NCI-H2196 (cell line): ENCODE measurements around the gene MBTPS2.
"Not testable (repeated sequence)": the region's sequence is repeated elsewhere in the genome, so short reads cannot be mapped to it uniquely, and the experiment has no call there.

Experiments
- DNase-seq: peaks from one replicate; lab custom pipeline; 2025; ENCODE audit not compliant: unreplicated experiment; lab: John Stamatoyannopoulos, UW

The MBTPS2 gene

DNA sequence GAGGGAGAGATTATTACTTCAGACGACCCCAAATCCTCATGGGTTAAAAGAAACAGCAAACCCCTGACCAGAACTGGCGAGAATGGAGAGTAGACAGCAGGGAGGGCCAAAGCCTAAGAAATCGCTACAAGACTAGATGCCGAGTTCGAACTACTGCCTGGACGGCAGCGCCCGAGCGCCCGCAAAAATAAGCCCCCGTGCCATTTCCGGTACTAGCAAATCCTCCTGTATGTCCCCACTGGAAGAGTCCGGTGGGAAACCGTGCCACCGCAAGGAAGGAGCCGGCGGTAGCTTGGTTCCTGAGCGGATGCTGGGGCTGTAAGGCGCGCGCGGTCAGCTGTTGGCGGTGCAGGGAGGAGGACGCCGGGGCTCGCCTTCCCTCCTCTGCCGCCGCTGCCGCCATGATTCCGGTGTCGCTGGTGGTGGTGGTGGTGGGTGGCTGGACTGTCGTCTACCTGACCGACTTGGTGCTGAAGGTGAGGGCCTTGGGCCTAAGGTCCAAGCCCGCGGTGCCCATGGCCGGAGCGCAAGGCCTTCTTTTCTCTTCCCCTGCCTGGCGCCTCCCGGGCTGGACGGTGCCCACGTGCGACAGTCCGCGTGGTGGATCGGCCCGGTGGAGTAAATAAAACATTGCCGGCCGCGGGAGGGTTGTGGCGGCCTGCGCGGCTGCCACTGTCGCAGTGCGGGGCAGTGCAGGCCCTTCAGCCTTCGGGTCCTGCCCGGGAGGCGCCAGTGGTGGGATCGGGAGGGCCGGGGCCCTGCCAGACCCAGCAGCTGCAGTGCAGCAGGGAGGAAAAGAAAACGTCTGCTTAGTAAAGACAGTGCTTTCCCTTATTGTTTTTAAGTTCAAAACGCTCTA is at the start of gene MBTPS2:
MBTPS2 (plus strand) TSS at position 284 of the 859 bp plus-strand sequence; CDS start at position 402, 118 bp downstream.
- DNase-seq, result peak; percentile 68

DNA sequence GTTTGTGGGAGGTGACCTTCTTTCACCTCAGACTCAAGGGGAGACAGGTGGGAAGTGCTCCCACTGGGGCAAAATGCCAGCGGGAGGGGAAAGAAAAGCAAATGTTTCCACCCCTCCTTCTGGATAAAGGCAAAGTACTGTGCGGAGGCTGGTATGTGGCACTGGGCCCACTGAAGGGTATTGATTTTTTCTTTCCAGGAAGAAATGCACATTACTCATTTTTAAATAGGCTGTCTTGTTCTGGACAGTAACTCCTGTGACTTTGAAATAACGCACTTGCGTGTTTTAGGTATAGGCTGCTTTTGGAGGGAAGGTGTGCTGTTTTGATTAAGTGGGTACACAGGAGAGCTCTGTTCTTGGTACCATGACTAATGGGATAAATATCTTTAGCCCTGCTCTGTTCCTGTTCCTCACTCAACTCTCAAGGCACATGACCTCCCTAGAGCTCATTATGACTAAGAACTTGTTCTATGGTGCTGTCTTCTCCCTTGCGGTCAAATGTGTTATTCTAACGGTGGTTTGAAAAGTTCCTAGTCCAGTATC is 40.7 kb upstream of the MBTPS2 start:
- no peak for DNase-seq

DNA sequence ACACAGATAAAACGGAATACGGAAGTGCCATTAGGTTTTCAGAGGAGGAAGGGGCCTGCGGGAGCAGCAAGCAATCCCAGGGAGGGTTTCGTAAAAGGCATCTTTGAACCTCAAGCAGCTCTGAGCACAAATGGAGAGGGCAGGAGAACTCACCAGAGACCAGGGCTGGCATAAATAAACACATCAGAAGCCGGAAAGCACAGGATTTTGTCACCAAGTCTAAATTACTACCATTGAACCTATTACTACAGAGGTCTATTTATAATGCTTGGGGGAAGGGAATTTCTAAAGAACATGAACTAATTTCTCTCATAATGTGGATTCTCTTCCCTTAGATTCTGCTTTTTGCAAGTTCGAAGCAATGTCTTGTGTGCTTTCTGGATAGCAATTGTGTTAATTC is 39.6 kb upstream of the MBTPS2 start:
- no peak for DNase-seq

DNA sequence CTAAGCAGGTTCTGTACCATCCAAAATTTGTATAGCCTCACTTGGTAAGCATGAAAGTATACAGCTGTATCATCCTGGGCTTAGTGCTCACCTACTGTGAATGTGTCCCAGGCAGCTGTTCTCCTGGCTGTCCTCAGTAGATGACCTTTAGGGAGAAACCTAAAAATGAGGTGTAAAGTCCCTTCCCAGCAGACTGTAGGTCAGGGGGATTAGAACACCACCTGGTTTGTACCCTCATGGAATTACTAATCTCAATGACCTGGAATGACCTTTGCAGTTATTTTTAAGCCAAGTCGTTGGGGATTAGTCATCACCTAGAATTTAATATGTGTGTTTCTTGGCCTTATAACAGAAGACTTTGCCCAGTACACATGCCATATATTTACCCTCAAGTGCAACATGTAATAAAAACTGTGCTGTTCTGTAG is 39.1 kb upstream of the MBTPS2 start:
- no peak for DNase-seq

DNA sequence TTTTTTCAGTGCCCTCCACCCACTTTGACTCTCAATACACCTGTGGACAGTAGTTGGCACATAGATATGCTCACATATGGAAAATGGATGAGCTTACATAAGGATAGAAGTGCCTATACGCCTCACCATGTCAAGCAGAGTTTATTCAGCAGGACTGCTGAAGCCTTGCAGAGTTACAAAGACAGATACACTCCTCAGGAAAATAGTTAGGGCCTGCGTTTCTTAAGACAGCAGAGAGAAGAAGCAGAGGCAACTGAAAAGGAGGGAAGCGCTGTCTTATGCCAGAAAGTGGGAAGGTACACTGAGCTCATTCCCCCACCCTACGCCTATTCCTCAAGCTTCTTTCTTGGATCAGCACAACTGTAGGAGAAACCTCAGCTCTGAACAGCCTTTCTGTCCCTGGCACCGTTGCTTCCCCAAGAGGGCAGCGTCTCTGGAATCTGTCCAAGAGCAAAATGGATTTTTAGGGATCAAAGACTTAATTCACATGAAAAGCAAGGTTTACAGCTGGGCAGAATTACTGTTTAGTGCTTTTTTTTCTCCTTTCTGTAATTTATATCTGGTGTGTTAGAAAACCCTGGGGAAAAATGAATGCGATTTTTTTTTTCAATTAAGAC is 37.3 kb upstream of the MBTPS2 start:
- no peak for DNase-seq

DNA sequence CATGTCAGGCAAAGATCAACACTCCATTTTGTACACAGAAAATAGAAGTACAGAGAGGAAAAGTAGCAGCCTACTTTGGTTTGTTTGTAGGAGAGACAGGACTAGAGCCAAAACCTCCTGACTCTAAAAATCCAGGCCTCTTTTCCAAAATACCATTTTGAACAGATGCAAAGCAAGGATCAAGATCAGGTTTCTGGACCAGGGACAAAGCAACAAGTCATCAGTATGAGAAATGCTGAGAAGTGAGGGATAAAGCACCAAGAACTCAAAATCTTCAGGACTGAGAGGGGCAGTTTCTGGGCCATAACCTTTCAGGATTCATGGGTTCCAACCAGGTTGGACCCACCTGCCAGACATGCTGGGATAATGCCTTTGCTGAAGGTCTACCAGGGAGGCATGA is 36.6 kb upstream of the MBTPS2 start:
- DNase-seq, result no peak

DNA sequence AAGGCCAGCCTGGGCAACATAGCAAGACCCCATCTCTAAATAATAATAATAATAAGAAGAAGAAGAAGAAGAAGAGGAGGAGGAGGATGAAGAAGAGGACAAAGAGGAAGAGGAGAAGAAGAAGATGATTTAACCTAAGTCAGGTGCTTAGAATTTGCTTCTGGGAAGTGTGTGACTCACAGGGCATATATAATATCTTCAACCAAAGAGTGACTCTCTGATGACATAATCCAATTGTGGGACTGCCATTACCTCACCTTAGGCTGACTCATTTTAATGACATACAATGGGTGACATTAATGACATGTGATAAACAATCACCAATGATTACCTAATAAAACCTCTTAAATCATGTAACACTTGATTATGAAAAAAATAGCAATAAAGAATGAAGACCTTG is 32.7 kb upstream of the MBTPS2 start:
- DNase-seq, result no peak

DNA sequence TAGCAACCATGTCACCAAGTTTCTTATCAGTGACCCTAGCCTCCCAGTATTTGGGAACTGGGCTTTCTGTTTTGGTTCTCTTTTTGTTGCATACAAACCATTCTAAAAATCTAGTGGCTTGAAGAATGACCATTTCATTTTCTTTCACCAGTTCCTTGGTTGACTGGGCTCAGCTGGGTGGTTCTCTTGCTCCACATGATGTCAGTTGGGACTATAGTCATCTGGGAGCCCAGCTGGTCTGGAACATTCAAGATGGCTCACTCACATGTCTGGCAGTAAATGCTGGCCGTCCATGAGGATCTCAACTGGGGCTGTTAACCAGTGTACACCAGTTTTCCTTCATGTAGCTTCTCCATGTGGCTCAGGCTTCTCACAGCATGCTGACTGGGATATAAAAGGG is 27.6 kb upstream of the MBTPS2 start:
- no peak for DNase-seq

DNA sequence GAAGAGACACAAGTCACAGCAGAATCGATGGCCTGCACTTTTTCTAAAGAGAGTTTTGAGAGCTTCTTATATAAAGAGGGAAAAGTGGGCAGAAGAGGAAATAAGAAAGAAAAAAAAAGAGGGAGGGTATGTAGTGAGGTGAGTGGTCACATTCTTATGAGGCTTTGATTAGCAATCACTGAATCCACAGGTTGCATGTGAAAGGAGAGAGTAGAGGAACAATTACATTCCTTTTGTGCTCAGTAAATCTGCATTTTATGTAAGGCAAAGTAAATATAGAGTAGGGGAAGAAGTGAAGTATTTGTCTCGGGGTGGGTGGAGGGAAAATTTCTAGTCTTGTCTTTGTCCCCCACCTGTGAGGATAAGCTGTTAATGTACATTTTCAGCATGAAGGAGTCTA is 26.8 kb upstream of the MBTPS2 start:
- DNase-seq, result no peak

DNA sequence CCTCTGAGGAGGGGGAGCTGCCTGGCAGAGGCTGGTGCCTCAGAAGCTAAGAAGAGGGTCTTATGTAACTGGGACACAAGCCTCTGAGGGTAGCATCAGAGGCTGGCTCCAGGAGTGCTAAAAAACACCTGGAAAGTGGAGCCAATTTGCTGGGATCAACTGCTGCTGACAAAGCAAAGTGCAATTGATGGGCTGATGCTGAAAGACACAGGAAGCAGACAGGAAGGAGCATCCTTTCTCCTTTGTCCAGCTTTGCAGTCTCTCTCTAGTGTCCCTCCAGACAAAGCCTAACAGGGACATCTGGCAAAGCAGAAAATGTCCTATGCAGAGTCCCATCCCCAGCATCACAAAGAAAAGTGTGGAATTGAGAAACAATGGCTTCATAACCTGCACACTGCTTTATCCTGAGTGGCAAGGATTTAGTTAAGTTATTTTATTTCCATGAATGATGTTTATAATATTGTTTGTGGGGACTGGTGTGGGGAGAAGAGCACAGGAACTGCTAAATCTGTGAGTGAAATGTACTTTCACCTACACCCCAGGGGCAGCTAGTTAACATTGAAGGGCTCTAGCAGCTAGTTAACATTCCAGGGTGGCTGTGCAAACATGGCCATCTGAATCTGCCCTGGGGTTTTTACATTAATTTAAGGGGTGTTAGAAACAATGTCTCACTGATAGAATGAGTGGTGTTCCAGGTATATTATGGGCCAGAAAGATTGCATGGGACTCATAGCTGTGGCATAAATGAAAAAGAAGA is 25.6 kb upstream of the MBTPS2 start:
- DNase-seq, result no peak

DNA sequence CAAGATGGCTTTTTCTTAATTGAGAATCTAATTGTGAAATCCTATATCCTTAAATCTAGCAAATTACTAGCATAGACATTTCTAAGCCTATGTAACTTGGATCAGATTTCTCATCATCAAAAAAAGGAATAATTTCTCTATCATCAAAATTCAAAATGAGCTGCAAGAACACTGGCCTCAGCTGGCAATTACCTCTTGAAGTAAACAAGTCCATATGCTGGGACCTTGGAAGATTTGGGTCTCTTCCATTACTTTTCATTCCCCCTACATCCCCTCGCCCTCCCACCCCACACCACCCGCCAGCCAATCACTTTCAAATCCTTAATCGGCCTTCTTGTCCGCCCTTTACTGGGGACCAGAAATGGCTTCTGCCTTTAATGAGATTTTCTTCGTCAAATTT is 23.3 kb upstream of the MBTPS2 start:
- no peak for DNase-seq

DNA sequence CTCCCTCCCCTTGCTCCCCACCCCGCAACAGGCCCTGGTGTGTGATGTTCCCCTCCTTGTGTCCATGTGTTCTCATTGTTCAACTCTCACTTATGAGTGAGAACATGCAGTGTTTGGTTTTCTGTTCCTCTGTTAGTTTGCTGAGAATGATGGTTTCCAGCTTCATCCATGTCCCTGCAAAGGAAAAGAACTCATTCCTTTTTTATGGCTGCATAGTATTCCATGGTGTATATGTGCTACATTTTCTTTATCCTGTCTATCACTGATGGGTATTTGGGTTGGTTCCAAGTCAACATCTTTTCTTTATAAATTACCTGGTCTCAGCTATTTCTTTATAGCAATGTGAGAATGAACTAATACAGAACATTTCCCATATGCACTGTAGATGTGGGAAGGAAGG is 19.2 kb upstream of the MBTPS2 start:
- DNase-seq, result not testable (repeated sequence)

DNA sequence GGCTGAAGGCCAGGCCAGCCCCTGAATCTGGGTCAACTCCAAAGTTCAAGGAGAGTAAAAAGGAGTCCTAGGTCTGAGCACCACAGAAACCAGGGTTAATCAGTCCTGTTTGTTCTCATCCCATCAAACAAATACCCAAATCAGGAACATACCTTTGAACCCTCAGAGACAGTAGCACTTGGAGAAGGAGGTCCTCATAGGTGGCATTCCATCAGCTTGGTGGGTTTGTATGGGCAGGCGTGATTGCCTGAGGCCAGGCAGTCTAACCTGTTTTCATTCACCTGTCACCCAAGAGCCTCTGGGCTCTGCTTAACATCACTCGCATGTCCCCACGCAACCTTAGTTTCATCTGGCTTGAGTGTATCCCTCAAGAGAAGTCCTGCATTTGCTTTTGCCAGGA is 17.5 kb upstream of the MBTPS2 start:
- no peak for DNase-seq

DNA sequence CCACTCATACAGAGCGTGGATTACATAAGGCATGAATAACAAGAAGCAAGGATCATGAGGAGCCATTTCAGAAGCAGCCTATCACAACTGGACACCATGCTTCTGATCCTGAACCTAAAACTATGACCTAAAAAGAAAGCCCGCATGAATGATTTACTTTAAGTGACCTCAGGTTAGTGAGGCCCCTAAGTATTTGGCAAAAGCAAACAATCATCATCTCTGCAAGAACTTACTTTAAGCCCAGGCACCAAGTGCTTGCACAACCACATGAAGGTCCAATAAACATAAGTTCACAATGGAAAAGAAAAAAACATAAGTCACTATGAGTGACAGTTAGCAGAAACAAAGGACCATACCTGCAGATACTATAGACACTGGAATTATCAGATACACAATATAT is 7.9 kb upstream of the MBTPS2 start:
- DNase-seq, result no peak

DNA sequence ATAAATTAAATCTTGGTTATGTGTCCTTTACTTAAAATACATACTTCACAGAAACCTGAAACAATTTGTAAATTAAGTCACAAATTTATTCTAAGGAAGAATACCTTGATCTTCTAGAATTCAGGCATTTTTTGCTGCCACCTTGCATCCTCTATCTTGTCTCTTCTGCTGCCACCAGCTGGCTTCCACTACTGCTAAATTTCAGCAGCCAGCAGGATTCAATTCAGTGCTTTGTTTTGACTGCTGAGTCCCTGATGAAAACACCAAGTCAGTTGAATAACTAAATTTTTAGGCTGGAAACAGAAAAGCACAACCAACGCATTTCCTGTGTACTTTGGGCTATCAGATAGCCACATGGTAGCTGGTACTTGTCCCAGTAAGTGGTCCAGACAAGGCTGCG is 2.4 kb upstream of the MBTPS2 start:
- no peak for DNase-seq

DNA sequence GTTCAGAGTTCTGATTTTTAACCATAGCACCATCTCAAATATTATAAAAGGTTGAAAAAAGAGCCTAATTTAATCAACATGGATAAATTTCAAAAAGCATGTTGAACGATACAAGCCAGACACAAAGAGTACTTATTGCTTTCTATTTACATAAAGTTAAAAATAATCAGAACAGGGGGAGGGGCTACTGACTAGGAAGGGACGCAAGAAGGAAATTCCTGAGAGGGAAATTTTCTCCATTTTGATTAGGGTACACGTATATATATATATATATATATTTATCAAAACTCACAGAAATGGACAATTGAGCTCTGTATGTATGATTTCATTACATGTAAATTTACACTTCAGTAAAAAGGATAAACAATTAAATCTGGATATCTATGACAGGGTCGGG is 482 bp upstream of the MBTPS2 start:
- no peak for DNase-seq

DNA sequence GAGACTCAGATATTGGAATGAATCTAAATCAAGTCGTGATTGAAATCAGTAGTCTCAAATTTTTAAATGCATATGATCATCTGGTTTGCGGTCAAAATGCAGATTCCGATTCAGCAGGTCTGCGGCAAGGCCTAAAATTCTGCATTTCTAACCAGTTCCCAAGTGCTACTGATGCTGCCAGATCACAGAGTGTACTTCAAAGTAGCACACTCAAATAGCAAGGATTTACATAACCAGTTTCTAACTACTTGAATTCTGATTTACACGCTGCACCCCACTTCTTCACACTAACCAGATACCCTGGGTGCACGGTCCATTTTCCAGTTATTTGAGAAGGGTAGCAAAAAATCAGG is 752 bp downstream of the MBTPS2 start:
- DNase-seq, result no peak

DNA sequence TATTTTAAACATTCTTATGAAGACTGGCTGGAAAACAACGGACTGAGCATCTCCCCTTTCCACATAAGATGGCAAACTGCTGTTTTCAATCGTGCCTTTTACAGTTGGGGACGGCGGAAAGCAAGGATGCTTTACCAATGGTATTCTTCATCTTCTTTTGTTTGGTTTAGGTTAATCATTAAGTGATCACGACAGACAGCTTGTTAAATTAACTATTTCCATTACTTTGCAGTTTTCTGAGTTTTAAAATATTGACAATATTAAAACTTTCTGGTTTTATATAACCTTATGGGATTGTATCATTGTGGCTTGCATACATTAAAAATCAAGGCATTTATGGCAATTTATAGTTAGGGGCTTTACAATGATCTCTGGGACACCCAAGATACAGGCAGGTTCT is 3.8 kb downstream of the MBTPS2 start:
- DNase-seq, result no peak

DNA sequence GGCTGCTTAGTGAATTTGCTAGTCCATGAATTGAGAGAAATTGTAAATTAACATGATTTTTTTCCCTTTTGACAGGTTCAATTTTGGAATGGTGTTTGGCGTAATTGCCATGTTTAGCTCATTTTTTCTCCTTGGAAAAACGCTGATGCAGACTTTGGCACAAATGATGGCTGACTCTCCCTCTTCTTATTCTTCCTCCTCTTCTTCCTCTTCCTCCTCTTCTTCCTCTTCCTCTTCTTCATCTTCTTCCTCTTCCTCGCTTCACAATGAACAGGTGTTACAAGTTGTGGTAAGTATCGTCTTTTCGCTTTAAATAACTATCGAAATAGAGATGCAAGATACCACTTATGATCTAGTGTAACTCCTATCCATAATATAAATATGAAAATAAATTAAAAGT is 5.7 kb downstream of the MBTPS2 start:
- DNase-seq, result no peak

DNA sequence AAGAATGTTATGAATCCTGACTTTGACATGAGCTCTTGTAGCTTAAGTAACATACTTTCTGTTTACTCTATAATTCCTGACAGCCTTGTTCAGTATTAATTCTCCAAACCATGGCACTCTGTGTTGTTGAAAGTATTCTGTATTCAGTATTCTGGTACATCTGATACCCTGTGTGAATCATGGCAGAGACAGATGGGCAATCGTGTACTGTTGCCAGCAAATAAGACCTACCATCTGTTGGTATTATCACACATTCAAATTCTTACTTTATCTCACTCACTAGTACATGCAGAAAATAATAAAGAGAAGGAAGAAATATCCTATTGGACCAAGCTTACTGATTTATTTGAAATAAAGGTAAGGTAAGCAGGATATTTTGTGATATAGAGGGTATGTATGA is 7.9 kb downstream of the MBTPS2 start:
- no peak for DNase-seq

DNA sequence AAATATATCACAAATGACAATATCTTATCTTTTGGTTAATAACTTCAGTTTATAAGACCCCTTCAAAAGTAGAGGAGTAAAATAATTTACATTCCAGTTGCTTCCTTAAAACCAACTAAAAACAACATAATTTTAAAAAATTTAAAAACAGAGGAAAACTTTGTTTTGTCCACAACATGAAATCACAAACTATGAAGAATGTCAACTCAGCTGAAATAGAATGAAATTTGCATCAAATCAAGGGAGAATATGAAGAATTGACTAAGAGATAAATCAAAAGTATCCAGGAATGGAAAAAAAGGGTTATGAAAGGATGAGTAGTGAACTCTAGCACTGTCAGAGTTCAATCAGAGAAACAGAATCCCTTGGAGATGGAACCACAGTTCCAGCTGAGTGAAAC is 14.2 kb downstream of the MBTPS2 start:
- no peak for DNase-seq

DNA sequence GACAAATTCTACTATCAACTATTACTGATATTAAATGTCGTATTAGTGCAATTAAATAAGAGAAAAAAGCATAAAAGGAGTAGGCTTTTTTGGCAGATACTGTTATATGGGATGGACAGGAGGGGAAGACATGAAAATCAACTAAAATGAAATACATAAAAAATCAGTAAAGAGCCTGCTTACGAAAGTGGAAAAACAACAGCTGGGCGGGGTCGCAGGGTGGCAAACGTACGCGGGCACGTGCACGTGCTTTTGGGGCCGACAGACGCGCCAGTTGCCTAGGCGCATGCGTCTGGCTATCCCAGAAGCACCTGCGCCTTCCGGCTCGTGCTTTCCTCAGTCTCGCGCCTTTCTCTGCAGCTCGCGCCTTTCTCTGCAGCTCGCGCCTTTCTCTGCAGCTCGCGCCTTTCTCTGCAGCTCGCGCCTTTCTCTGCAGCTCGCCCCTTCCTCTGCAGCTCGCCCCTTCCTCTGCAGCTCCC is 16.6 kb downstream of the MBTPS2 start, which contains the start of gene YY2:
YY2 (plus strand) TSS at position 51 of the 479 bp plus-strand sequence. CDS start 498 bp downstream, outside the sequence.
- no peak for DNase-seq
